BE2C (cell line): ENCODE measurements around the gene ABHD17A.

Experiments
- DNase-seq: peaks from one replicate; pipeline ENCODE4 v3.0.0-alpha.2; 2020
- H3K27me3 ChIP-seq: fragments of 250-450 bp; sonication (Bioruptor Pico); 2 replicates; pipeline ENCODE4 v1.5.1; 2020; ENCODE audit warnings: mild to moderate bottlenecking
- H3K36me3 ChIP-seq: fragments of 250-450 bp; sonication (Bioruptor Pico); 2 replicates; pipeline ENCODE4 v1.5.1; 2020; ENCODE audit warnings: mild to moderate bottlenecking
- H3K4me1 ChIP-seq: fragments of 250-450 bp; sonication (Bioruptor Pico); 2 replicates; pipeline ENCODE4 v1.5.1; 2020
- H3K4me3 ChIP-seq: 2 replicates; pipeline ENCODE4 v1.5.1; 2011; ENCODE audit warnings: low read depth, low read length
- H3K9me3 ChIP-seq: fragments of 250-450 bp; sonication (Bioruptor Pico); 2 replicates; pipeline ENCODE4 v1.5.1; 2020
- CTCF ChIP-seq: IDR thresholded peaks from 2 replicates; pipeline ENCODE4 v1.5.1; 2012; ENCODE audit warnings: mild to moderate bottlenecking, low read depth, low read length

Gene ABHD17A

GRCh38 chr19:1860821-1861598, 24.3 kb downstream of the ABHD17A start:
- no peak for DNase-seq
- Histone ChIP-seq H3K27me3 (no peaks in the 10 kb centered on the region), H3K4me1 (peaks cover 26% of the 10 kb centered on the region), H3K9me3 (no peaks in the 10 kb centered on the region; the same call in 1 of the 2 replicates), H3K36me3 (peaks cover 4% of the 10 kb centered on the region), H3K4me3 (peak overlapping the region; percentile 83)
- no peak for TF ChIP-seq CTCF

- Histone ChIP-seq H3K9me3 (no peaks in the 10 kb centered on the region; the same call in 1 of the 2 replicates), H3K4me1 (peaks cover 31% of the 10 kb centered on the region), H3K36me3 (peaks cover 3% of the 10 kb centered on the region), H3K27me3 (no peaks in the 10 kb centered on the region), H3K4me3 (peak overlapping the region; percentile 83)
- no peak for TF ChIP-seq CTCF
- DNase-seq = peak; percentile 75
Measured at GRCh38 chr19:1860042-1860775, 25.1 kb downstream of the ABHD17A start.

GRCh38 chr19:1859331-1859781, 25.9 kb downstream of the ABHD17A start:
- Histone ChIP-seq H3K4me3 (peak overlapping the region; percentile 83; the same call in 1 of the 2 replicates), H3K9me3 (no peaks in the 10 kb centered on the region), H3K27me3 (no peaks in the 10 kb centered on the region), H3K36me3 (peaks cover under 1% of the 10 kb centered on the region; the same call in 1 of the 2 replicates), H3K4me1 (peaks cover 28% of the 10 kb centered on the region)
- no peak for TF ChIP-seq CTCF
- DNase-seq = no peak

GRCh38 chr19:1858412-1859081, 26.7 kb downstream of the ABHD17A start:
- Histone ChIP-seq H3K4me3 (no peak overlapping the region), H3K4me1 (peaks cover 36% of the 10 kb centered on the region), H3K27me3 (no peaks in the 10 kb centered on the region), H3K9me3 (no peaks in the 10 kb centered on the region), H3K36me3 (peaks cover 4% of the 10 kb centered on the region)
- TF ChIP-seq CTCF = no peak
- DNase-seq = no peak

- H3K4me1 ChIP-seq = peaks cover 41% of the 10 kb centered on the region
- H3K36me3 ChIP-seq = peaks cover 4% of the 10 kb centered on the region
- H3K9me3 ChIP-seq = no peaks in the 10 kb centered on the region
- no peaks in the 10 kb centered on the region for H3K27me3 ChIP-seq
- H3K4me3 ChIP-seq = peak overlapping the region; percentile 62
- TF ChIP-seq CTCF = no peak
- DNase-seq = no peak
Measured at GRCh38 chr19:1857648-1858326, 27.5 kb downstream of the ABHD17A start.
